HepG2 (cell line): ENCODE measurements around the gene RABEP1. TPM values are rescaled to one million over a fixed set of nuclear protein-coding genes. Genes with fewer than 3 reads are reported as not detected.

ENCODE experiments used
- ATRX ChIP-seq: sonication (generic); formaldehyde crosslinking; IDR thresholded peaks from 2 replicates; pipeline ENCODE4 v1.4.0; 2020; ENCODE audit warnings: missing genetic modification reagents, borderline replicate concordance
- BRCA1 ChIP-seq: sonication (generic); formaldehyde crosslinking; IDR thresholded peaks from 2 replicates; pipeline ENCODE4 v1.4.0; 2020; ENCODE audit warnings: missing genetic modification reagents
- BRD4 ChIP-seq: sonication (generic); formaldehyde crosslinking; IDR thresholded peaks from 2 replicates; pipeline ENCODE4 v1.4.0; 2020; ENCODE audit warnings: missing genetic modification reagents
- CBX2 ChIP-seq, 2 experiments: fragments of 200-600 bp in 1 of 2; sonication (generic); formaldehyde crosslinking in 1 of 2; IDR thresholded peaks; 2 replicates each; pipeline versions ENCODE4 v1.7.0 to v1.8.1; 2018 to 2022; ENCODE audit warnings: low read depth in 2 of 2, low read length in 1 of 2, mild to moderate bottlenecking in 1 of 2, missing genetic modification reagents in 1 of 2
- CENPX ChIP-seq: sonication (generic); formaldehyde crosslinking; IDR thresholded peaks from 2 replicates; pipeline ENCODE4 v1.9.0; 2021; ENCODE audit warnings: mild to moderate bottlenecking, missing genetic modification reagents, moderate library complexity
- FOXA1 ChIP-seq, 2 experiments: fragments of 450-650 bp in 1 of 2; sonication (generic) in 1 of 2; formaldehyde crosslinking in 1 of 2; IDR thresholded peaks; 2 replicates each; pipeline versions ENCODE4 v1.4.0 to v1.6.1; 2016 to 2020; ENCODE audit warnings: missing genetic modification reagents in 1 of 2
- FOXP1 ChIP-seq, 2 experiments: fragments of 450-650 bp in 1 of 2; IDR thresholded peaks; 2 replicates each; pipeline ENCODE4 v1.6.1; 2017 to 2018; ENCODE audit warnings: antibody characterized with exemption in 1 of 2
- GATAD2A ChIP-seq: IDR thresholded peaks from 2 replicates; pipeline ENCODE4 v1.6.1; 2016
- HNRNPLL ChIP-seq: fragments of 200-400 bp; formaldehyde crosslinking; IDR thresholded peaks from 2 replicates; pipeline ENCODE4 v1.6.1; 2017; ENCODE audit warnings: mild to moderate bottlenecking, low read depth, low read length; ENCODE audit not compliant: poor library complexity, severe bottlenecking
- NFIC ChIP-seq: IDR thresholded peaks from 2 replicates; pipeline ENCODE4 v1.6.1; 2012; ENCODE audit warnings: mild to moderate bottlenecking, low read length, inconsistent platforms
- NONO ChIP-seq, 2 experiments: fragments of 450-650 bp in 1 of 2; sonication (generic) in 1 of 2; formaldehyde crosslinking in 1 of 2; IDR thresholded peaks in 1 of 2; conservative IDR thresholded peaks in 1 of 2; 2 replicates each; pipeline versions ENCODE4 v1.6.1 to v1.8.0; 2017 to 2022; ENCODE audit warnings: mild to moderate bottlenecking in 1 of 2, missing genetic modification reagents in 1 of 2, moderate library complexity in 1 of 2
- PHF21A ChIP-seq: sonication (generic); formaldehyde crosslinking; IDR thresholded peaks from 2 replicates; pipeline ENCODE4 v1.5.0; 2020; ENCODE audit warnings: mild to moderate bottlenecking, missing genetic modification reagents
- PHF5A ChIP-seq: IDR thresholded peaks from one replicate; pipeline ENCODE4 v1.6.1; 2018; ENCODE audit warnings: low read depth, missing genetic modification reagents; ENCODE audit not compliant: unreplicated experiment
- ZIK1 ChIP-seq: sonication (generic); formaldehyde crosslinking; IDR thresholded peaks from 2 replicates; pipeline ENCODE4 v1.5.0; 2020; ENCODE audit warnings: mild to moderate bottlenecking, low read depth, missing genetic modification reagents, borderline replicate concordance
- ZNF24 ChIP-seq: fragments of 450-650 bp; IDR thresholded peaks from 2 replicates; pipeline ENCODE4 v1.6.1; 2017; ENCODE audit warnings: antibody characterized with exemption, mild to moderate bottlenecking
- ZNF263 ChIP-seq: sonication (generic); formaldehyde crosslinking; IDR thresholded peaks from 2 replicates; pipeline ENCODE4 v1.4.0; 2020; ENCODE audit warnings: missing genetic modification reagents
- ZNF292 ChIP-seq: sonication (generic); formaldehyde crosslinking; IDR thresholded peaks from 2 replicates; pipeline ENCODE4 v1.8.1; 2022; ENCODE audit warnings: mild to moderate bottlenecking, low read depth, missing genetic modification reagents, borderline replicate concordance
- ZNF33B ChIP-seq: sonication (generic); formaldehyde crosslinking; IDR thresholded peaks from 2 replicates; pipeline ENCODE4 v1.5.1; 2020; ENCODE audit warnings: mild to moderate bottlenecking, missing genetic modification reagents
- ZNF383 ChIP-seq: sonication (generic); formaldehyde crosslinking; IDR thresholded peaks from 2 replicates; pipeline ENCODE4 v1.4.0; 2020; ENCODE audit warnings: missing genetic modification reagents, mild to moderate bottlenecking, borderline replicate concordance
- ZNF629 ChIP-seq: sonication (generic); formaldehyde crosslinking; conservative IDR thresholded peaks from 2 replicates; pipeline ENCODE4 v1.5.0; 2020; ENCODE audit warnings: missing genetic modification reagents
- ZNF672 ChIP-seq: sonication (generic); formaldehyde crosslinking; IDR thresholded peaks from 2 replicates; pipeline ENCODE4 v1.8.1; 2022; ENCODE audit warnings: missing genetic modification reagents
- ZNF674 ChIP-seq: sonication (generic); formaldehyde crosslinking; IDR thresholded peaks from 2 replicates; pipeline ENCODE4 v1.5.0; 2020; ENCODE audit warnings: low read depth, mild to moderate bottlenecking, missing genetic modification reagents
- ZNF766 ChIP-seq: sonication (generic); formaldehyde crosslinking; IDR thresholded peaks from 2 replicates; pipeline ENCODE4 v1.5.0; 2020; ENCODE audit warnings: missing genetic modification reagents, borderline replicate concordance
- ZSCAN30 ChIP-seq: sonication (generic); formaldehyde crosslinking; IDR thresholded peaks from 2 replicates; pipeline ENCODE4 v1.5.0; 2020; ENCODE audit warnings: mild to moderate bottlenecking, missing genetic modification reagents
- polyA plus RNA-seq, 8 experiments: library from polyadenylated mRNA; depleted of rRNA in 3 of 8; stranded (reverse) in 7 of 8; unstranded in 1 of 8; fragments of >200 nt; fragmentation: Illumina TruSeq in 4 of 8; extraction: Trizol in 4 of 8; gene quantifications; 2 replicates each; pipeline versions ENCODE4 v1.2.1 to v1.2.3, GENCODE V29; 2011 to 2016; ENCODE audit warnings: low read depth in 4 of 8, missing spikeins in 1 of 8, mixed read lengths in 1 of 8; ENCODE audit not compliant: insufficient read depth in 1 of 8
- total RNA-seq, 5 experiments: library from RNA; depleted of rRNA; stranded (reverse); fragments of >200 nt; fragmentation: Illumina TruSeq; extraction: Trizol; gene quantifications; 2 replicates each; pipeline ENCODE4 v1.2.3, GENCODE V29; 2016; ENCODE audit warnings: low read depth in 1 of 5
- TF ChIP-seq, protein P1 (sequence below): sonication (generic); formaldehyde crosslinking; IDR thresholded peaks from 2 replicates; pipeline ENCODE4 v1.4.0; 2020; ENCODE audit warnings: mild to moderate bottlenecking, missing genetic modification reagents
- TF ChIP-seq, protein P2 (sequence below): sonication (generic); formaldehyde crosslinking; IDR thresholded peaks from 2 replicates; pipeline ENCODE4 v1.4.0; 2020; ENCODE audit warnings: missing genetic modification reagents
- TF ChIP-seq, protein P3 (sequence below): sonication (generic); formaldehyde crosslinking; IDR thresholded peaks from 2 replicates; pipeline ENCODE4 v1.5.1; 2020; ENCODE audit warnings: missing genetic modification reagents, mild to moderate bottlenecking, borderline replicate concordance

Gene RABEP1
- total and polyA plus RNA-seq, 2 of the 13 experiments (the other 11 are each of a cell fraction or from before 2014, with no cell fraction given): 13.7 to 41.5 TPM

DNA sequence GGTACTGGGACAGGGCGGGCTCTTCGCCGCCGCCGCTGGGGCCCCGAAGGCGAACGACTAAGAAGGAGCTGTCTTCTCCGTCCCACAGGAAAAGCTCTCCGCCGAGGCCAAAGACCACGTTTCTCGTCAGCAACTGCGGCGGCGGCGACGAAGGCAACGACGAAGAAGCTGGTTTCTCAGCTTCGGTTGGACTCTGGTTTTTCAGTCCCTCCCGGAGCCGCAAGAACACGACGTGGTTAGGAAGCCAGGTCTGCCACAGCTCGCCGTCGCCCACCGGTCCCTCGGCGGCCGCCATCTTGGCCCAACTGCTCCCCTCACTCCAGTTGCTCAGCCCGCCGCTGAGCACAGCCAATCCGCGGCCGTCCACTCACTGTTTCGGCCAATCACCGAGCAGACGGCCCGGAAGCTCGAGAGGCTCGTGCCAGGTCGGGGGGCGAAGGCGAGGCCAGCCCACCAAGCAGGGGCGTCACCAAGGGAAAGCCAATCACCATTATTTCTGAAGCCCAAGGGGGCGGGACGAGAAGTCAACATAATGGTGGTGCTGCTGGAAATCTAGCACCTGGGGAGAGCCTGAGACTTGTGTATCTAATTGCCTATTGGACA lies 137.4 kb downstream of the RABEP1 start, which contains the start of gene NUP88 (continued):
- TF ChIP-seq ZNF766 (0 out of 2 replicates have a peak, but pooled peaks have one; percentile 26), ZNF383 (CRISPR knock-in tag) (no peak; the same call in 1 of the 2 replicates), GATAD2A (CRISPR knock-in tag) (no peak), ZIK1 (CRISPR knock-in tag) (peak; percentile 54; the same call in 1 of the 2 replicates), ZNF674 (CRISPR knock-in tag) (no peak), CBX2 (IDR thresholded peaks at IDR 0.05; ENCODE audit: low read depth, low read length) (no peak), CBX2 (CRISPR knock-in tag; IDR thresholded peaks at IDR 0.05; ENCODE audit: low read depth) (no peak), ATRX (CRISPR knock-in tag) (no peak), NONO (IDR thresholded peaks at IDR 0.05) (no peak), NONO (CRISPR knock-in tag; conservative IDR thresholded peaks at IDR 0.05) (0 out of 2 replicates have a peak, but pooled peaks have one; percentile 61), HNRNPLL (no peak), ZNF672 (CRISPR knock-in tag) (no peak), FOXA1 (IDR thresholded peaks at IDR 0.05) (no peak), FOXA1 (CRISPR knock-in tag; IDR thresholded peaks at IDR 0.05) (no peak), ZNF263 (CRISPR knock-in tag) (no peak), FOXP1 (IDR thresholded peaks at IDR 0.05) (no peak), FOXP1 (CRISPR knock-in tag; IDR thresholded peaks at IDR 0.05) (no peak), NFIC (no peak), ZNF33B (CRISPR knock-in tag) (no peak), ZSCAN30 (no peak), ZNF292 (CRISPR knock-in tag) (no peak), PHF5A (no peak), PHF21A (CRISPR knock-in tag) (no peak), BRCA1 (CRISPR knock-in tag) (no peak), BRD4 (CRISPR knock-in tag) (no peak; the same call in none of the 2 replicates), CENPX (CRISPR knock-in tag) (no peak), ZNF629 (CRISPR knock-in tag) (no peak), ZNF24 (no peak)
- TF ChIP-seq, protein P1, sequence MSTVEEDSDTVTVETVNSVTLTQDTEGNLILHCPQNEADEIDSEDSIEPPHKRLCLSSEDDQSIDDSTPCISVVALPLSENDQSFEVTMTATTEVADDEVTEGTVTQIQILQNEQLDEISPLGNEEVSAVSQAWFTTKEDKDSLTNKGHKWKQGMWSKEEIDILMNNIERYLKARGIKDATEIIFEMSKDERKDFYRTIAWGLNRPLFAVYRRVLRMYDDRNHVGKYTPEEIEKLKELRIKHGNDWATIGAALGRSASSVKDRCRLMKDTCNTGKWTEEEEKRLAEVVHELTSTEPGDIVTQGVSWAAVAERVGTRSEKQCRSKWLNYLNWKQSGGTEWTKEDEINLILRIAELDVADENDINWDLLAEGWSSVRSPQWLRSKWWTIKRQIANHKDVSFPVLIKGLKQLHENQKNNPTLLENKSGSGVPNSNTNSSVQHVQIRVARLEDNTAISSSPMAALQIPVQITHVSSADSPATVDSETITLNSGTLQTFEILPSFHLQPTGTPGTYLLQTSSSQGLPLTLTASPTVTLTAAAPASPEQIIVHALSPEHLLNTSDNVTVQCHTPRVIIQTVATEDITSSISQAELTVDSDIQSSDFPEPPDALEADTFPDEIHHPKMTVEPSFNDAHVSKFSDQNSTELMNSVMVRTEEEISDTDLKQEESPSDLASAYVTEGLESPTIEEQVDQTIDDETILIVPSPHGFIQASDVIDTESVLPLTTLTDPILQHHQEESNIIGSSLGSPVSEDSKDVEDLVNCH (CRISPR knock-in tag): no peak
- TF ChIP-seq, protein P2, sequence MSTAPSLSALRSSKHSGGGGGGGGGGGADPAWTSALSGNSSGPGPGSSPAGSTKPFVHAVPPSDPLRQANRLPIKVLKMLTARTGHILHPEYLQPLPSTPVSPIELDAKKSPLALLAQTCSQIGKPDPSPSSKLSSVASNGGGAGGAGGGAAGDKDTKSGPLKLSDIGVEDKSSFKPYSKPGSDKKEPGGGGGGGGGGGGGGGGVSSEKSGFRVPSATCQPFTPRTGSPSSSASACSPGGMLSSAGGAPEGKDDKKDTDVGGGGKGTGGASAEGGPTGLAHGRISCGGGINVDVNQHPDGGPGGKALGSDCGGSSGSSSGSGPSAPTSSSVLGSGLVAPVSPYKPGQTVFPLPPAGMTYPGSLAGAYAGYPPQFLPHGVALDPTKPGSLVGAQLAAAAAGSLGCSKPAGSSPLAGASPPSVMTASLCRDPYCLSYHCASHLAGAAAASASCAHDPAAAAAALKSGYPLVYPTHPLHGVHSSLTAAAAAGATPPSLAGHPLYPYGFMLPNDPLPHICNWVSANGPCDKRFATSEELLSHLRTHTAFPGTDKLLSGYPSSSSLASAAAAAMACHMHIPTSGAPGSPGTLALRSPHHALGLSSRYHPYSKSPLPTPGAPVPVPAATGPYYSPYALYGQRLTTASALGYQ (CRISPR knock-in tag): no peak
- TF ChIP-seq, protein P3, sequence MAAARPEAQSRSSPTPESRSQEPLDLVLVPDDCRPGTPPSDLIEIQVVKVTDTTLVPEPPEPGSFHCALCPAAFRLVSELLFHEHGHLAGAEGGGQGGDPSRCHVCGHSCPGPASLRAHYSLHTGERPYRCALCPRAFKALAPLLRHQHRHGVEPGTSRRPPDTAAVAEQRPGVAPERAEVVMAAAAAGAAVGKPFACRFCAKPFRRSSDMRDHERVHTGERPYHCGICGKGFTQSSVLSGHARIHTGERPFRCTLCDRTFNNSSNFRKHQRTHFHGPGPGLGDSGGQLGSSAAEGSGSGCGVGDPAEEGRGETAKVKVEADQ (CRISPR knock-in tag): no peak; the same call in 1 of the 2 replicates
